Trophoblast cell (in vitro differentiated cells and primary cell): Measurements from ENCODE around the gene LRRC18.

ENCODE experiments used
- DNase-seq, 2 donors: peaks; one replicate each; pipeline ENCODE4 v3.0.0-alpha.2; 2016
- H2AFZ ChIP-seq: 2 replicates; pipeline ENCODE4 v1.6.1; 2013; ENCODE audit warnings: low read length, moderate library complexity, mild to moderate bottlenecking; ENCODE audit not compliant: insufficient read depth, poor library complexity
- H2AK5ac ChIP-seq: 2 replicates; pipeline ENCODE4 v1.6.1; 2013; ENCODE audit warnings: mild to moderate bottlenecking, low read length
- H2BK120ac ChIP-seq: 2 replicates; pipeline ENCODE4 v1.6.1; 2013; ENCODE audit warnings: low read length, mild to moderate bottlenecking, moderate library complexity; ENCODE audit not compliant: insufficient read depth, poor library complexity
- H2BK12ac ChIP-seq: 2 replicates; pipeline ENCODE4 v1.6.1; 2013; ENCODE audit warnings: mild to moderate bottlenecking, low read length, moderate library complexity
- H2BK5ac ChIP-seq: 2 replicates; pipeline ENCODE4 v1.6.1; 2013; ENCODE audit warnings: low read length, low read depth, moderate library complexity, mild to moderate bottlenecking; ENCODE audit not compliant: poor library complexity
- H3K14ac ChIP-seq: 2 replicates; pipeline ENCODE4 v1.6.1; 2013; ENCODE audit warnings: mild to moderate bottlenecking, low read length
- H3K18ac ChIP-seq: 2 replicates; pipeline ENCODE4 v1.6.1; 2013; ENCODE audit warnings: mild to moderate bottlenecking, low read length
- H3K23ac ChIP-seq: 2 replicates; pipeline ENCODE4 v1.6.1; 2013; ENCODE audit warnings: low read length
- H3K27ac ChIP-seq: 2 replicates; pipeline ENCODE4 v1.5.1; 2013; ENCODE audit warnings: low read depth, mild to moderate bottlenecking, inconsistent platforms, low read length, moderate library complexity
- H3K27me3 ChIP-seq: 2 replicates; pipeline ENCODE4 v1.6.1; 2013; ENCODE audit warnings: inconsistent platforms, mild to moderate bottlenecking, low read length, moderate library complexity; ENCODE audit not compliant: insufficient read depth
- H3K36me3 ChIP-seq, 2 experiments: 1 replicate in 1 of 2; 2 replicates in 1 of 2; pipeline ENCODE4 v1.6.1; 2013; ENCODE audit warnings: low read length in 2 of 2, mild to moderate bottlenecking in 2 of 2, moderate library complexity in 1 of 2; ENCODE audit not compliant: insufficient read depth in 2 of 2, control insufficient read depth in 1 of 2
- H3K4ac ChIP-seq: 2 replicates; pipeline ENCODE4 v1.6.1; 2013; ENCODE audit warnings: low read depth, mild to moderate bottlenecking, low read length, moderate library complexity
- H3K4me1 ChIP-seq, 2 experiments: 1 replicate in 1 of 2; 2 replicates in 1 of 2; pipeline ENCODE4 v1.6.1; 2013; ENCODE audit warnings: low read length in 2 of 2, mild to moderate bottlenecking in 2 of 2, moderate library complexity in 1 of 2; ENCODE audit not compliant: insufficient read depth in 2 of 2, control insufficient read depth in 1 of 2
- H3K4me2 ChIP-seq: 2 replicates; pipeline ENCODE4 v1.6.1; 2013; ENCODE audit warnings: inconsistent platforms, mild to moderate bottlenecking, low read length, moderate library complexity
- H3K4me3 ChIP-seq: 2 replicates; pipeline ENCODE4 v1.5.1; 2013; ENCODE audit warnings: mild to moderate bottlenecking, low read depth, low read length, inconsistent platforms
- H3K79me1 ChIP-seq: one replicate; pipeline ENCODE4 v1.6.1; 2013; ENCODE audit warnings: low read length
- H3K79me2 ChIP-seq: 2 replicates; pipeline ENCODE4 v1.6.1; 2013; ENCODE audit warnings: low read length, mild to moderate bottlenecking; ENCODE audit not compliant: control insufficient read depth, insufficient read depth, poor library complexity
- H3K9ac ChIP-seq: 2 replicates; pipeline ENCODE4 v1.6.1; 2013; ENCODE audit warnings: mild to moderate bottlenecking, low read length
- H3K9me3 ChIP-seq: 2 replicates; pipeline ENCODE4 v1.6.1; 2013; ENCODE audit warnings: low read depth, mild to moderate bottlenecking, control low read depth, inconsistent platforms, low read length; ENCODE audit not compliant: insufficient read depth
- H4K12ac ChIP-seq: 2 replicates; pipeline ENCODE4 v1.6.1; 2013; ENCODE audit warnings: low read depth, mild to moderate bottlenecking, low read length, moderate library complexity
- H4K8ac ChIP-seq: 2 replicates; pipeline ENCODE4 v1.6.1; 2013; ENCODE audit warnings: low read depth, mild to moderate bottlenecking, low read length, moderate library complexity
- H4K91ac ChIP-seq: one replicate; pipeline ENCODE4 v1.6.1; 2013; ENCODE audit warnings: low read depth, mild to moderate bottlenecking, low read length, moderate library complexity
- WGBS: extraction: QIAGEN DNeasy Blood & Tissue Kit; methylation state at CpG from one replicate; pipeline ENCODE4 v1.1.7; 2013; ENCODE audit warnings: missing lambda C conversion rate; ENCODE audit not compliant: insufficient read length, insufficient coverage; ENCODE audit errors: extremely low coverage; 5-methylcytosine and 5-hydroxymethylcytosine counted together

Gene LRRC18

DNA sequence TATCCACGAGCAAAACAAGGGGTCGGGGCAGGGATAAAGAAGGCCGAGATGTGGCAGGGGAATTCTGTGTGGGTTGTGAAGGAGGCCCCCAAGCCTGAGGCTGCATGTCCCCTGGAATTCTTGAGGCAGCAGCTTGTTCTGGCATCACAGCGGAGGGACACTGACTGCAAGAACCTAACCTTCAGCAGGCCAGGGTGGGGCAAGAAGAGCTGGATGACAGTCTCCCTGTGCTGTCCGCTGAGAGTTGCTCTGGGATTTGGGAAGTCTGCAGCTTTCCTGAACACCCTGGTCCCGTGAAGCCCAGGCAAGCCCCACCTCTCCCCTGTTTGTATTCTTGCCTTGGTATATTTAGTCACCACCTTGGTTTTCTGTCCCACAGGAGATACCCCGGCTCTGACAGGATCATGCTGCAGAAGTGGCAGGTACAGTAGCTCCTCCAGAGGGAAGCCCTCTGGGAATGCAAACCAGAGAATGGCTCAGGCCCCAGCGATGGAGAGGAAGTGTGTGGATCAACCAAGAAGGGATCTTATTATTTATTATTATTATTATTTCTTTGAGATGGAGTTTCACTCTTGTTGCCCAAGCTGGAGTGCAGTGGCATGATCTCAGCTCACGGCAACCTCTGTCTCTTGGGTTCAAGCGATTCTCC is 1.9 kb upstream of the LRRC18 start:
- Histone ChIP-seq H2BK5ac (no peak overlapping the region), H3K27me3 (no peaks in the 10 kb centered on the region), H2AFZ (no peak overlapping the region), H3K79me2 (no peaks in the 10 kb centered on the region), H3K4me1 (no peaks in the 10 kb centered on the region), H4K12ac (no peak overlapping the region), H3K79me1 (no peaks in the 10 kb centered on the region), H3K4ac (no peak overlapping the region), H3K9ac (no peak overlapping the region), H3K18ac (no peak overlapping the region), H2AK5ac (no peak overlapping the region), H3K23ac (no peak overlapping the region), H4K8ac (no peak overlapping the region), H3K14ac (no peak overlapping the region), H3K4me2 (no peak overlapping the region), H3K36me3 (no peaks in the 10 kb centered on the region), H4K91ac (no peak overlapping the region), H2BK120ac (no peak overlapping the region), H2BK12ac (no peak overlapping the region), H3K27ac (no peak overlapping the region), H3K4me3 (no peak overlapping the region), H3K9me3 (no peaks in the 10 kb centered on the region)
- no peak for DNase-seq
- WGBS: no CpG with 5 or more reads among the region's 10 CpGs

DNA sequence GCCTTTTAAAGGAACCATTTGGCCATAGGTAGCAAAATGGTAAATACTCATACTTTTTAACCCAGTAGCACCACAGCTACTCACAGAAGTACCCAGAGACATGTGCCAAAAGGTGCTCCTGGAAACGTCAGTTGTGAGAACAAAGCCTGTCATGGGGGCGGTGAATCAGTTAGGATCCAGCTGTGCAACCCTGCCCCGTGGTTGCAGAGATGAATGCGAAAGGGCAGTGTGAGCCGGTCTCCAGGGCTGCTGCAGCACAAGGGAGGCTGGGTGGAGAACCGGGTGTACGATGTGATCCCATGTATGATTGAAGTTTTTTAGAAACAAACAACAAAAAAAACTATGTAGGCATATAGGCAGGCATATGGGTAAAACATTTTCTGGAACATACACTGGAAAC is 1.3 kb upstream of the LRRC18 start:
- H4K91ac ChIP-seq: no peak overlapping the region
- H3K18ac ChIP-seq: no peak overlapping the region
- H3K4ac ChIP-seq: no peak overlapping the region
- no peak for DNase-seq
- no peaks in the 10 kb centered on the region for H3K27me3 ChIP-seq
- H2AFZ ChIP-seq: no peak overlapping the region
- H4K12ac ChIP-seq: no peak overlapping the region
- no peak overlapping the region for H3K4me2 ChIP-seq
- H4K8ac ChIP-seq: no peak overlapping the region
- no peak overlapping the region for H2BK5ac ChIP-seq
- H2AK5ac ChIP-seq: no peak overlapping the region
- no peaks in the 10 kb centered on the region for H3K9me3 ChIP-seq
- H3K27ac ChIP-seq: no peak overlapping the region
- H3K79me2 ChIP-seq: no peaks in the 10 kb centered on the region
- no peaks in the 10 kb centered on the region for H3K4me1 ChIP-seq
- no peak overlapping the region for H2BK120ac ChIP-seq
- no peak overlapping the region for H3K9ac ChIP-seq
- no peaks in the 10 kb centered on the region for H3K36me3 ChIP-seq
- no peak overlapping the region for H3K4me3 ChIP-seq
- no peak overlapping the region for H3K14ac ChIP-seq
- H3K23ac ChIP-seq: no peak overlapping the region
- WGBS: no CpG with 5 or more reads among the region's 7 CpGs
- H3K79me1 ChIP-seq: no peaks in the 10 kb centered on the region
- H2BK12ac ChIP-seq: no peak overlapping the region

DNA sequence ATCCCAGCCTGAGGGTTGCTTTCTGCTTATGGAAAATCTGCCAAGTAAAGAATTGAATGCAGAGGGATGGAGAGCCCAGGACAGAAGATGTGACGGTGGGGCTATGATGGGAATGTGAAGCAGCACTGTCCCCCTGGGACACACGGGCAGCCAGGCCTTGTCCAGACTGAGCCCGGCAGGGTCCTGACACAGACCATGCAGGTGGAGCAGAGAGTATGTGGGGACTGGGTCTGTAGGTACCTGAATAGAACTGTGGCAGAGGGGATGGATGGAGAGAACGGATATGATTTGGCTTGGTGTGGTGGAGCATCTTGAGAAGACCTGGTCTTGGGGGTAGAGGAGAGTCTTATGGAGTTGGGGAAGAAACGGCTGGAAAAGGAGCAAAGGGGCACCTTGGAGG is 732 bp upstream of the LRRC18 start:
- H3K79me2 ChIP-seq: no peaks in the 10 kb centered on the region
- WGBS: no CpG with 5 or more reads among the region's 5 CpGs
- H3K9me3 ChIP-seq: no peaks in the 10 kb centered on the region
- H4K8ac ChIP-seq: no peak overlapping the region
- H2BK12ac ChIP-seq: no peak overlapping the region
- H2AFZ ChIP-seq: no peak overlapping the region
- H4K91ac ChIP-seq: no peak overlapping the region
- H3K4ac ChIP-seq: no peak overlapping the region
- H3K9ac ChIP-seq: no peak overlapping the region
- no peak overlapping the region for H3K4me3 ChIP-seq
- no peaks in the 10 kb centered on the region for H3K79me1 ChIP-seq
- H3K18ac ChIP-seq: no peak overlapping the region
- no peak for DNase-seq
- H4K12ac ChIP-seq: no peak overlapping the region
- no peak overlapping the region for H2BK5ac ChIP-seq
- no peaks in the 10 kb centered on the region for H3K36me3 ChIP-seq
- H3K23ac ChIP-seq: no peak overlapping the region
- H3K4me1 ChIP-seq: no peaks in the 10 kb centered on the region
- H2BK120ac ChIP-seq: no peak overlapping the region
- no peak overlapping the region for H2AK5ac ChIP-seq
- H3K27ac ChIP-seq: no peak overlapping the region
- H3K14ac ChIP-seq: no peak overlapping the region
- H3K27me3 ChIP-seq: no peaks in the 10 kb centered on the region
- H3K4me2 ChIP-seq: no peak overlapping the region

DNA sequence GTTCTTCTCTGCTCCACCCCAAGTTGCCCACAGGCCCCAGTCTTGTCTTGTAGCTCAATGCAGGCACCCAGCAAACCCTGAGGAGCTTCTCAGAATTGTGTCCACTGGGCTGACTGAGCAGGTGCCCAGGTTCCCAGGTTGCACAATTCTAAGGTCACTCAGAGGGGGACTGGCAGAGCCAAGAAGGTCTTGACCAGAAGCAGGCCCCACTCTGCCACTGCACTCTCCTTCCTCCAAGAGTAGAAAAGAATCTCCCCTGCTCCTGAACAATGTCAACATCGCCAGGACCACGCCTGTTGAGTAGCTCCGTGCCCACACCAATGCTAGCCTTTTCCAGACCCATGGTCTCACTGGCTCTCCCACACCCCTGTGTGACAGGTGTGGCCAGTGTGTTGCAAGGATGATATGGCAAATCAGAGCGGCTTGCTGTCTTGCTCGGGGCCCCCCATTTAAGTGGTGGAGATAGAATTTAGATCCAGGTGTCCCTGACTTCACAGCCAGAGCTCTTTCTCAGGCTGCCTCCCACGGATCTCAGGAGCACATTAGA is 577 bp downstream of the LRRC18 start:
- Histone ChIP-seq H3K18ac (no peak overlapping the region), H3K27ac (no peak overlapping the region), H3K4me3 (no peak overlapping the region), H4K8ac (no peak overlapping the region), H3K4ac (no peak overlapping the region), H3K36me3 (no peaks in the 10 kb centered on the region), H3K9ac (no peak overlapping the region), H3K79me1 (no peaks in the 10 kb centered on the region), H3K79me2 (no peaks in the 10 kb centered on the region), H3K27me3 (no peaks in the 10 kb centered on the region), H3K4me2 (no peak overlapping the region), H3K23ac (no peak overlapping the region), H3K4me1 (no peaks in the 10 kb centered on the region), H2BK5ac (no peak overlapping the region), H3K14ac (no peak overlapping the region), H3K9me3 (no peaks in the 10 kb centered on the region), H2BK120ac (no peak overlapping the region), H4K91ac (no peak overlapping the region), H2AK5ac (no peak overlapping the region), H2BK12ac (no peak overlapping the region), H2AFZ (no peak overlapping the region), H4K12ac (no peak overlapping the region)
- WGBS: no CpG with 5 or more reads among the region's 6 CpGs
- no peak for DNase-seq
